Smooth muscle cell of bladder (primary cell): ENCODE measurements around the gene TMEM170B. TPM values are rescaled to one million over a fixed set of nuclear protein-coding genes. Genes with fewer than 3 reads are reported as not detected.

Source experiments
- total RNA-seq: library from RNA; depleted of rRNA; stranded (reverse); fragments of >200 nt; gene quantifications from 2 replicates; pipeline ENCODE4 v1.2.3, GENCODE V29; 2014

TMEM170B gene
- 2.1 TPM in 2 replicates for total RNA-seq

GRCh38 chr6:11537229-11538051, at the start of gene TMEM170B:
Gene TMEM170B (plus strand): TSS chr6:11537749. CDS start chr6:11538278, 529 bp downstream.

Other genes starting within 250 kb of the TMEM170B start
- gene ADTRP, start 241.1 kb downstream of the TMEM170B start, total RNA-seq: 2.7 and 3.5 TPM in 2 replicates